Diencephalon (tissue), 1 donor: ENCODE results near the gene EXOC1L. TPM values are rescaled to one million over a fixed set of nuclear protein-coding genes. Genes with fewer than 3 reads are reported as not detected.

Source experiments
- small RNA-seq: library from RNA; depleted of rRNA; stranded (forward); fragments of <200 nt; gene quantifications from one replicate; pipeline ENCODE3, GENCODE V24; 2014
- total RNA-seq: library from RNA; depleted of rRNA; stranded (reverse); fragments of >200 nt; gene quantifications from one replicate; pipeline ENCODE4 v1.2.3, GENCODE V29; 2014

The EXOC1L gene, protein sequence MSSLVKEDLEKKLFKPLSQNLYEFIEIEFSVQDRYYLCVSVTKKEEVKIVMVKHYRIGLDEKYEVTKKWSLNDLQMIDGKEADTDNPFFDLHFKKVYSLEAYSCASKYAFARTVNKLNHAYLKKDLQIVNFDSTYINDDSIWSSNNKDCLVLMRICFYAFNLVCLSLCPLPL
- total RNA-seq, result not detected

GRCh38 chr4:55819634-55820033, at the start of gene EXOC1L:
Gene EXOC1L, plus strand, starts transcription at chr4:55819790. Its CDS starts 237 bp downstream, at chr4:55820027.

DNA sequence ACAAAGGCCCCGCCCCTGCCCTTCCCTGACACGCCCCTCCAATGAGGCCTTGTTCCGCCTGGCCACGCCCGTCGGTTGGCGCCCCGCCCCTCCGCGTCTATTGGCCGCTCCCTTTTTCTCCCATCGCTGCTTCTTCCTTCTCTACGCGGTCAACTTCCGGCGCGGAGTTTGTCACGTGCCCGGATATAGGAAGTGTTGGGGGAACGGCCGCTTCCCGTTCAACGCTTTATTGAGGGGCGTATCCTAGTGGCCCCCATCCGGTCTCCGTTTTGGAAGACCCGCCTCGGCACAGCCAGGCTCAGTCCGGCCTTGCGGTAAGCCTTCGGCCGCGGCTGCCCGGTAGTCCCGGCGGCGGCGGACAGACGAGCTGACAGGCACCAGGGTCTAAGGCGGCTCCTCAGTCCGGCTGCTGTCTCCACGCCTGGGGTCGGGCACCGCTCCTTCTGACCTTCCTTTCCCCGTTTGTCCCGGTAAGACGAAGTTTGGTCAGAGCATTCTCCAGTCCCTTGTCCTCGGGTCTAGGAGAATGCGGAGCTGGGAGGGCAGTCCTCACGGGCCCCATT, 34.0 kb downstream of the EXOC1L start, which contains the start of gene EXOC1:
TSS of gene EXOC1 (plus strand) at position 165 of the 563 bp plus-strand sequence. CDS start 4,676 bp downstream, outside the sequence.

Small RNAs within 50 kb of the gene (small RNA-seq; reads per million reads assigned to genes)
- gene RNU6-276P (not detected), gene RNU6-652P (not detected)

Other genes starting within 250 kb of the EXOC1L start
- not detected for gene PDCL2, start 227.5 kb upstream of the EXOC1L start, total RNA-seq
- gene NMU, start 183.5 kb upstream of the EXOC1L start, total RNA-seq, result 4.2 TPM
- 69.2 TPM for gene EXOC1, start 33.9 kb downstream of the EXOC1L start, total RNA-seq
- gene CEP135, start 129.2 kb downstream of the EXOC1L start, total RNA-seq, result 19.4 TPM